ENCODE data around the gene SPSB3.

The SPSB3 gene

DNA sequence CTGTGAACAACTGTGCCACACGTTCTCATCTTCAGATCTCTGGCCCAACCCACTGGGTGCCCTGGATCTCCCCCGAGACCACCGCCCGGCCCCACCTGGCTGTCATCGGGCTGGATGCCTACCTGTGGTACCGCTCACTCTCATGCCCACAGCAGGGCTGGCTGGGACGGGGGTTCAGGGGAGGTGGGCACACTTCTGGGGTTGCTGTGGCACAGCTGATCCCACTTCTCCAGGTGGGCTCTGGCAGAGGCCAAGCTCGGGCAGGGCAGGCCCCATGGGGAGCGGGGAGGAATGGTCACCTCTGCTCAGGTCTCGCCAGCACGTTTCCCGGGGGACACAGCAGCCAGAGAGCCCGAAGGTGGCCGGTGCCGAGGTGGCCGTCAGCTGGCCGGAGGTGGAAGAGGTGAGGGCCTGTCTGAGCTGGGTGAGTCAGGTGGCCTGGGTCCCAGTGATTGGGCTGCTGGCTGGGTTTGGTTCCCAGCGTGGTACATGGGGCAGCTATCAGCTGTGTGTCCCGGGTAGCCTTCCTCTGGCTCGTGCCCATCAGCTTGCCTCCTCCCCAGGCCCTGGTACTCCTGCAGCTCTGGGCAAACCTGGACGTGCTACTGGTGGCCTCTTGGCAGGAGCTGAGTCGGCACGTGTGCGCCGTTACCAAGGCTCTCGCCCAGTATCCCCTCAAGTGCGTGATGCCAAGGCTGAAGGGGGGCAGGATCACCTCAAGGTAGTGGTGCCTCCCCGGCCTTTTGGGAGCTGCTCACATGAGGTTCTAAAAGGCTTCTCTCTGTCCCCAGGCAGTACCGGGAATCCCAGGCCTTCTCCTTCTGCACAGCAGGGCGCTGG lies 7.1 kb downstream of the SPSB3 start:
- DNase-seq (ENCODE audit: low spot score): no peak

DNA sequence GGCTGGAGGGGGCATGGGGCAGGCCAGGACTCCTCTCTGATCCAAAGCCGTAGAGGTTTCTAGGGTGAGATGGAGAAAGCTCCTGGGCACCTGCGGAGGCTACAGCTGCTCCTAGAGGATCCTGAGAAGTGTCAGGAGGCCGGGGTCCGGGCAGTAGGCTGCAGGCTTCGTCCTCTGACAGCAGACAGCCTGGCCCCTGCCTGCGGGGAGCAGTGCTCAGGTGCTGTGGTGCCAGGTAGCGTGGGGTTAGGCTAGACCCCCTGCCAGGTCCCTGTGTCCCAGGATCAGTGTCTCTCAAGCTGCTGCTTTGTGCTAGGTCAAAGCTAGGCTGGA lies 8.0 kb downstream of the SPSB3 start:
- no peak for DNase-seq (ENCODE audit: low spot score)

- DNase-seq (ENCODE audit: low spot score): no peak
These were observed 8.5 kb downstream of the SPSB3 start for GRCh38 chr16:1773703-1774447.

DNA sequence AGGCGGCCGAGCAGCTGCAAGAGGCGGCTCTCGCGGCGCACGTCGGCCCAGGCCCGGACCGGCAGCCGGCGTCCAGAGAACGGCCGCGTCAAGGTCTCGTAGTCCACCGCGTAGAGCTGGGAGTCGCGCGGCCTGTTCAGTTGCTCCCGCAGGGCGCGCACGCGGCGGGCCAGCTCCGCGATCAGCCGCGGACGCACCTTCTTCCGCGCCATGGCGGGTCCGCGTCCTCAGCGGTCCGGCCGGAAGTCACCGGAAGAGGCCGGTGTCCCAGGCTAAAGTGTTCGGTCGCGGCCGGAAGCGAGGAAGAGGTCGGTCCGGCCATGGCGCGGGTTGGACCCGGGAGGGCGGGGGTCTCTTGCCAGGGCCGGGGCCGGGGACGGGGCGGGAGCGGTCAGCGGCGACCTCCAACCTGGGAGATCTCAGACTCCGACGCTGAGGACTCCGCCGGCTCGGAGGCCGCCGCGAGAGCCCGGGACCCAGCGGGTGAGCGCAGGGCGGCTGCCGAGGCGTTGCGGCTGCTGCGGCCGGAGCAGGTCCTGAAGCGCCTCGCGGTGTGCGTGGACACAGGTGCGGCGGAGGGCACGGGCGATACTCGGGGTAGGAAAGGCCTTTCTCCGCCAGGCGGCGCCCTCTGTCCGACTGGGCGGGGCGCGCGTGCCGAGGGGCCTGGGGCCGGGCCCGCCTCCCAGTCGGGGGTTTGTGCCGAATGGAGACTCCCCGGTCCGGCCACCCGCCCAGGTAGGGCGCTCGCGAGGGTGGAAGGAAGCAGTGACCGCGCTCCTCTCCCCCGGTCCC lies 9.3 kb downstream of the SPSB3 start, which contains the start of gene MRPS34:
MRPS34 (minus strand) TSS at position 227 of the 795 bp plus-strand sequence; CDS start at position 212, 15 bp downstream.
- DNase-seq (ENCODE audit: low spot score): peak; percentile 81

DNA sequence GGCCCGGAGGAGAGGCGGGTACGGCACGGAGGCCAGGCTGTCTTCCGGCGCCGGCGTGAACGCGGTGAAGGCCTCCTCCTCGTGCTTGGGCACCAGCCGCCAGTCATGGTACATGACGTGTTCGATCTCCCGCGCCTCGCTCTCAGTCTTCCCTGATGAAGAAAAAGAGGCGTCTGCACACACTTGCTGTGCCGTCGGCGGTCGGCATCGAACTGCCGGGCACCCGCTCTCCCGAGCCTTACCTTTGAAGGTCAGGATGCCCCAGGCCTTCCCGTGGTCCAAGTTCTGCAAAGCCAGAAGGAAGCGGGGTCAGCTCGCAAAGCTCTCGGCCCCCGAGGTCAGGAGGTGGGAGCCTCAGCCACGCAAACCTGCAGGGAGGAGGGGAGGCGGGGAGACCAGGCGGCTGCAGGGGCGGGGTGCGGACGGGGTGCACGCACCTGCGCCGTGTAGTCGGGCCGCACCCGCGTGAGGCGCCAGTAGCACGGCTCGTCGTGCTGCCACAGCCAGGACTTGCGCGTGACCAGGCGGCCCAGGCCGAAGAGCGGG lies 9.9 kb downstream of the SPSB3 start, which contains the start of gene EME2:
EME2 (plus strand) TSS at position 449 of the 546 bp plus-strand sequence. CDS start 418 bp downstream, outside the sequence.
- peak; percentile 28 for DNase-seq (ENCODE audit: low spot score)

GRCh38 chr16:1771864-1772361 lies 10.5 kb downstream of the SPSB3 start:
- DNase-seq (ENCODE audit: low spot score): no peak

DNA sequence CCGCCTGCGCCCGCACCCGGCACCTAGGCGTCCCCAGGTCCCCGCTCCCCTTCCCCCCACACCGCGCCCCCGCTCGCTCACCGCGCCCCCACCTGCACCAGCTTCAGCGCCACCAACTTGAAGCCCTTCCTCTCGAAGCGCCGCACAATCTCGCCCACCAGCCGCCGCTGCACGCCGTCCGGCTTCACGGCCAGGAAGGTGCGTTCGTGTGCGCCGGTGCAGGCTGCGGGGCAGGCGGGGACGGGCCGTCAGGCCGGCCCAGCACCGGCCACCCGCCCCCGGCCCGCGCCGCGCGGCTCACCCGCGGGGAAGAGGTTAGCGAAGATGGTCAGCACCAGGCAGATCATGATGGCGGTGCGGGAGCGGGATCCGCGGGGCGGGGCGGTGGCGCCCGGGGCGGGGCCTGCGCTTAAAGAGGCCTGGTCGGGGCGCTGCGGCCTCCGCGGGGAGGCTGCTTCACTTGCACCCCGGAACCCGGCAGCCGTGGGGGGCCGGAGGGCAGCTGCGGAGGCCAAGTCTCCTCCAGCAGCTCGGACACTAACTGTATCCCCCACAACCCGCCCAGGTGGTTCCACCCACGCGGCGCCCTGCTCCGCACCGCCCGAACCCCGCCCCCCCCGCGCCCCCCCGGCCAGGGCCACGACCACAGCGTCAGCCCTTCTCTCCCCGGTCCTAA lies 11.0 kb downstream of the SPSB3 start, which contains the start of gene NME3:
NME3 (minus strand) TSS at position 356 of the 676 bp plus-strand sequence; CDS start at position 347, 9 bp downstream.
- DNase-seq (ENCODE audit: low spot score): peak; percentile 74

GRCh38 chr16:1770328-1771187 lies 11.8 kb downstream of the SPSB3 start:
- peak; percentile 51 for DNase-seq (ENCODE audit: low spot score)

- DNase-seq (ENCODE audit: low spot score): no peak
These were observed 12.7 kb downstream of the SPSB3 start for GRCh38 chr16:1769402-1770300.

DNA sequence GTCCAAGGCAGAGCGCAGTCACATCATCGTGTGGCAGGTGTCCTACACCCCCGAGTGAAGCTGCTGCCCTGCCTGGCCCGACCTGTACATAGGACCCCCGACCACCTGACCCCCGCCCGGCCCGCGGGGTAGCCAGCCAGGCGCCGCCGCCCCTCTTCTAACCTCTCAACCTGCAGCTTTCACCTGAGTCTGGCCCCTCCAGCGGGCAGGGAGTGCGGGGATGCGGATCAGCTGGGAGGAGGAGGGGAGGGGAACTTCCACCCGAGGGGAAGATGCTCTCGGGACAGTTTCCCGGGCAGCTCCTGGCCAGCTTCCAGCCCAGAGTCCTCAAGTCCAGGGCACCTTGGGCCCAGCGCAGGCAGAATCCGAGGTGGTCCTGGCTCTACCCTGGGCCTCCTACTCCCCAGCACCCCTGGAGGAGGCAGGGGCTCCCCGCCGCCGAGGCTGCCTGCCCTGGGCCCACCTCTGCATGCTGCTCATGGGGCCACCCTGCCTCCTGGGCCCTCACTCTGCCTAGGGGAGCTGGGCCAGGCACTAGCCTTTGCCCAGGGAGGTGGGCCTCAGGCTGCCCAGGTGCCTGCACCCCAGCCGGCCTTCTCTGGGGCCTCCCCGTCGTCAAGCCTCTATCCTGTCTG lies 13.5 kb downstream of the SPSB3 start:
- DNase-seq (ENCODE audit: low spot score): no peak

GRCh38 chr16:1768061-1768766 lies 14.2 kb downstream of the SPSB3 start:
- no peak for DNase-seq (ENCODE audit: low spot score)

DNA sequence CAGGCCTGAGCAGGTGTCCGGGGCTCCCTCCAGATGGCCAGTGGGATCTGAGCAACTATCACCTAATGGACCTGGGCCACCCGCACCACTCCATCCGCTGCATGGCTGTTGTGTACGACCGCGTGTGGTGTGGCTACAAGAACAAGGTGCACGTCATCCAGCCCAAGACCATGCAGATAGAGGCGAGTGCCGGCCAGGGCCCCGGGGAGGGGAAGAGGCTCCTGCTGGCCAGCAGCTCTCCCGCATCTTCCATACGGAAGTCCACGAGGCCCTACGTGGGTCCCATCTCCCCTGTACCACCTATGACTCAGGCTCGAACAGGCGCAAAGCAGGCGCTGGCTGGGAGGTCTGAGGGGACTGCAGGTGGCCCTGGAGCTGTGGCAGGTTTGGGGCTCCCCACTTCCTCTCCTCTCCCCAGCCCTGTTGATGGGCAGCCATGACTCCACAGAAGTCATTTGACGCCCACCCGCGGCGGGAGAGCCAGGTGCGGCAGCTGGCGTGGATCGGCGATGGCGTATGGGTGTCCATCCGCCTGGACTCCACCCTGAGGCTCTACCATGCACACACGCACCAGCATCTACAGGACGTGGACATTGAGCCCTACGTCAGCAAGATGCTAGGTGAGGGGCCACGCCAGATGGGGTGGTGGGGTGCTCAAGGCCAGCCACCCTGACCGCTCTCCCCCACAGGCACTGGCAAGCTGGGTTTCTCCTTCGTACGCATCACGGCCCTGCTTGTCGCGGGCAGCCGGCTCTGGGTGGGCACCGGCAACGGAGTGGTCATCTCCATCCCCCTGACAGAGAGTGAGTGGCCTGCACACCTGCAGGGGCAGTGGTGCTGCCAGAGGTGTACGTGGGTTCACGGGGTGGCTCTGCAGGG lies 15.0 kb downstream of the SPSB3 start:
- DNase-seq (ENCODE audit: low spot score): no peak

GRCh38 chr16:1766701-1767100 lies 15.7 kb downstream of the SPSB3 start:
- DNase-seq (ENCODE audit: low spot score): no peak

DNA sequence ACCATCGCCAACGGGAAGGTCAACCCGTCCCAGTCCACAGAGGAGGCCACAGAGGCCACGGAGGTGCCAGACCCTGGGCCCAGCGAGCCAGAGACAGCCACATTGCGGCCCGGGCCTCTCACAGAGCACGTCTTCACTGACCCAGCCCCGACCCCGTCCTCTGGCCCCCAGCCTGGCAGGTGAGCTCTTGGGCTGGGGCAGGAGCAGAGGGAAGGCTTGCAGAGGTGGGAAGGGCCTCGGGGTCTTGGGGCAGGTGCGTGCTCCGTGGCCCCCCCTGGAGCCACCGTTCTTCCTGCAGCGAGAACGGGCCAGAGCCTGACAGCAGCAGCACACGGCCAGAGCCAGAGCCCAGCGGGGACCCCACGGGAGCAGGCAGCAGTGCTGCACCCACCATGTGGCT lies 16.1 kb downstream of the SPSB3 start:
- DNase-seq (ENCODE audit: low spot score): no peak

DNA sequence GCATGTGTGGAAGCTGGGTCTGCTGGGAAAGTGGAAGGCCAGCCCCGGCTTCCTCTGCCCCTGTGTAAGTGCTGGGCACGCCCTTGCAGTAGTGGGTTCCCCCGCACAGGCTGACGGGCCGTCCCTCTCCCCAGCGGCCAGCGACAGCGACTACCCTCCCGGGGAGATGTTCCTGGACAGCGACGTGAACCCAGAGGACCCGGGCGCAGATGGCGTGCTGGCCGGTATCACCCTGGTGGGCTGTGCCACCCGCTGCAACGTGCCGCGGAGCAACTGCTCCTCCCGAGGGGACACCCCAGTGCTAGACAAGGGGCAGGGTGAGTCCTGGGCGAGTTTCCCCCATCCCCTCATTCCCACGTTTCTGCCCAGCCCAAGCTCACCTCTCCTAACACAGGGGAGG lies 16.5 kb downstream of the SPSB3 start:
- DNase-seq (ENCODE audit: low spot score): no peak

DNA sequence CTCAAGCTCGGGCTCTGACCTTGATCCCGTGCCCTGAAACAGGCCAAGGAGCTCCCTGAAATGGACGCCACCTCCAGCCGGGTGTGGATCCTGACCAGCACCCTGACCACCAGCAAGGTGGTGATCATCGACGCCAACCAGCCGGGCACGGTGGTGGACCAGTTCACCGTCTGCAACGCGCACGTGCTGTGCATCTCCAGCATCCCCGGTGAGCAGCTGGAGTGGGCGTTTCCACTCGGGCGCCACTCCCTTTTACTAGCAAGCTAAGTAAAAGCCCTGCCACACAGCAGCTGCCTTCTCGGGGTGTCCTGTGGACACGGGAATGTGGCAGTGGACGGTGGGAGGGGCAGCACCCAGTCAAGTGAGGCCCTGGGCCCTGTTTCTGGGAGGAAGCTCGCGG lies 17.4 kb downstream of the SPSB3 start:
- no peak for DNase-seq (ENCODE audit: low spot score)
